HEK293T (cell line): ENCODE data around the gene HOXA11.

ENCODE experiments used
- CTCF ChIA-PET: fragments of 350-600 bp; formaldehyde crosslinking; extraction: SDS; loops from one replicate; lab custom pipeline; 2021; ENCODE audit warnings: antibody characterized with exemption, inconsistent platforms; lab: Yijun Ruan, JAX
- POLR2A ChIA-PET: fragments of 350-600 bp; formaldehyde crosslinking; extraction: SDS; loops from one replicate; lab custom pipeline; 2020; ENCODE audit warnings: antibody characterized with exemption, inconsistent platforms; lab: Yijun Ruan, JAX
- DNase-seq: peaks from one replicate; pipeline ENCODE4 v3.0.0; 2012; ENCODE audit warnings: mixed read lengths; ENCODE audit errors: extremely low spot score
- ARNT ChIP-seq: fragments of 450-650 bp; IDR thresholded peaks from 2 replicates; pipeline ENCODE4 v1.6.1; 2017; ENCODE audit warnings: mild to moderate bottlenecking
- BHLHE40 ChIP-seq: fragments of 450-650 bp; IDR thresholded peaks from 2 replicates; pipeline ENCODE4 v1.6.1; 2016; ENCODE audit warnings: mild to moderate bottlenecking, moderate library complexity, borderline replicate concordance
- CTBP1 ChIP-seq: fragments of 450-650 bp; IDR thresholded peaks from 2 replicates; pipeline ENCODE4 v1.6.1; 2016; ENCODE audit warnings: borderline replicate concordance
- ELF4 ChIP-seq: fragments of 450-650 bp; IDR thresholded peaks from 2 replicates; pipeline ENCODE4 v1.6.1; 2017; ENCODE audit warnings: antibody characterized with exemption
- FOXA1 ChIP-seq: fragments of 450-650 bp; IDR thresholded peaks from 2 replicates; pipeline ENCODE4 v1.6.1; 2016; ENCODE audit warnings: mild to moderate bottlenecking
- FOXK2 ChIP-seq: fragments of 450-650 bp; IDR thresholded peaks from 2 replicates; pipeline ENCODE4 v1.6.1; 2016; ENCODE audit warnings: mild to moderate bottlenecking
- FOXM1 ChIP-seq: fragments of 450-650 bp; IDR thresholded peaks from 2 replicates; pipeline ENCODE4 v1.6.1; 2017; ENCODE audit warnings: mild to moderate bottlenecking, borderline replicate concordance
- HDGF ChIP-seq: fragments of 450-650 bp; IDR thresholded peaks from 2 replicates; pipeline ENCODE4 v1.6.1; 2017; ENCODE audit warnings: antibody characterized with exemption, borderline replicate concordance
- L3MBTL2 ChIP-seq: fragments of 450-650 bp; conservative IDR thresholded peaks from 2 replicates; pipeline ENCODE4 v1.6.1; 2016; ENCODE audit warnings: mild to moderate bottlenecking
- LEF1 ChIP-seq: fragments of 450-650 bp; IDR thresholded peaks from 2 replicates; pipeline ENCODE4 v1.6.1; 2017; ENCODE audit warnings: mild to moderate bottlenecking, borderline replicate concordance
- NFRKB ChIP-seq: fragments of 450-650 bp; IDR thresholded peaks from 2 replicates; pipeline ENCODE4 v1.6.1; 2016; ENCODE audit warnings: mild to moderate bottlenecking, moderate library complexity
- PKNOX1 ChIP-seq: fragments of 450-650 bp; IDR thresholded peaks from 2 replicates; pipeline ENCODE4 v1.6.1; 2016
- SP1 ChIP-seq: fragments of 450-650 bp; IDR thresholded peaks from 2 replicates; pipeline ENCODE4 v1.6.1; 2017
- SUZ12 ChIP-seq: fragments of 450-650 bp; IDR thresholded peaks from 2 replicates; pipeline ENCODE4 v1.6.1; 2016; ENCODE audit warnings: mild to moderate bottlenecking
- TARDBP ChIP-seq: fragments of 450-650 bp; IDR thresholded peaks from 2 replicates; pipeline ENCODE4 v1.6.1; 2016
- ZNF384 ChIP-seq: fragments of 450-650 bp; IDR thresholded peaks from 2 replicates; pipeline ENCODE4 v1.6.1; 2016

HOXA11 gene

GRCh38 chr7:27141137-27141922 lies 43.7 kb downstream of the HOXA11 start:
- ChIA-PET CTCF (interaction anchor here (0.8 to 2.4 kb wide), 7 partner anchors 8 to 770 kb away, joined by 3 to 13 read pairs (median 4); no protein-coding TSS in a partner anchor), POLR2A (interaction anchor here (0.9 to 3.5 kb wide), 16 partner anchors 7 to 454 kb away, joined by 3 to 15 read pairs (median 5); partner anchors contain the start of genes HOXA11, HOXA3, HOXA4 and HOXA7)
- no peak for DNase-seq
- TF ChIP-seq ELF4 (no peak), LEF1 (no peak), ARNT (no peak), SP1 (no peak), SUZ12 (no peak), HDGF (no peak), FOXK2 (no peak)

- no peak for DNase-seq
- ChIA-PET POLR2A (interaction anchor here (0.7 to 3.5 kb wide), 17 partner anchors 8 to 283 kb away, joined by 3 to 15 read pairs (median 4); partner anchors contain the start of genes HOXA1, HOXA11, HOXA3 and HOXA4), CTCF (interaction anchor here (0.5 to 2.4 kb wide), 4 partner anchors 39 to 458 kb away, joined by 3 to 13 read pairs (median 4); no protein-coding TSS in a partner anchor)
- TF ChIP-seq L3MBTL2: peak; percentile 41
- TF ChIP-seq PKNOX1: peak; percentile 94
- TF ChIP-seq LEF1: no peak
- TF ChIP-seq ARNT: peak; percentile 67; the same call in 1 of the 2 replicates
- no peak for TF ChIP-seq NFRKB
- peak; percentile 48; the same call in 1 of the 2 replicates for TF ChIP-seq BHLHE40
- peak; percentile 38; the same call in 1 of the 2 replicates for TF ChIP-seq FOXM1
- peak; percentile 93 for TF ChIP-seq CTBP1
- TF ChIP-seq ELF4: peak; percentile 43
- TF ChIP-seq TARDBP: no peak
Measured at GRCh38 chr7:27140126-27140857, 44.7 kb downstream of the HOXA11 start.

- TF ChIP-seq TARDBP (no peak), PKNOX1 (no peak), BHLHE40 (no peak), FOXK2 (no peak), FOXM1 (no peak), LEF1 (no peak), ZNF384 (no peak), L3MBTL2 (no peak; the same call in 1 of the 2 replicates), FOXA1 (no peak), ARNT (no peak)
- DNase-seq: no peak
- CTCF ChIA-PET: interaction anchor here (0.5 to 2.4 kb wide), 4 partner anchors 40 to 457 kb away, joined by 3 to 13 read pairs (median 4); no protein-coding TSS in a partner anchor
- POLR2A ChIA-PET: interaction anchor here (0.8 to 3.5 kb wide), 11 partner anchors 9 to 280 kb away, joined by 3 to 15 read pairs (median 4); partner anchors contain the start of genes HOXA11, HOXA3 and HOXA7
Measured at GRCh38 chr7:27139334-27140125, 45.5 kb downstream of the HOXA11 start.

- TF ChIP-seq LEF1 (no peak), L3MBTL2 (0 out of 2 replicates have a peak, but pooled peaks have one; percentile 23)
- DNase-seq: no peak
- CTCF ChIA-PET: interaction anchor here (0.6 kb wide), 1 partner anchor 452 kb away, joined by 3 read pairs; no protein-coding TSS in a partner anchor
- POLR2A ChIA-PET: interaction anchor here (1.0 to 3.5 kb wide), 5 partner anchors 9 to 24 kb away, joined by 3 to 15 read pairs (median 12); partner anchors contain the start of gene HOXA3
Measured at GRCh38 chr7:27138985-27139333, 46.1 kb downstream of the HOXA11 start.

GRCh38 chr7:27138472-27138871 lies 46.6 kb downstream of the HOXA11 start:
- CTCF ChIA-PET: no interaction called here
- TF ChIP-seq FOXM1 (no peak), BHLHE40 (no peak), CTBP1 (no peak), PKNOX1 (no peak), SP1 (no peak), ZNF384 (no peak), FOXA1 (no peak), HDGF (no peak), ARNT (no peak), FOXK2 (no peak)
- POLR2A ChIA-PET: no interaction called here
- DNase-seq: no peak
